Measurements from ENCODE around the gene TCERG1.
A peak's percentile ranks its signal among the peaks of the same experiment; 100 is the strongest.

Gene TCERG1

GRCh38 chr5:146475190-146475780 lies 28.2 kb downstream of the TCERG1 start:
- Mint-ChIP-seq H3K36me3 (peaks cover 43% of the 10 kb centered on the region), H3K4me3 (no peak overlapping the region), H3K27me3 (no peaks in the 10 kb centered on the region), H3K27ac (no peak overlapping the region), H3K9me3 (no peaks in the 10 kb centered on the region), H3K4me1 (no peaks in the 10 kb centered on the region)
- CTCF ChIA-PET, result interaction anchor here (1.5 kb wide), 1 partner anchor 11 kb away, joined by 4 read pairs; no protein-coding TSS in a partner anchor
- DNase-seq, result no peak

- CTCF ChIA-PET, result interaction anchor here (1.5 kb wide), 1 partner anchor 12 kb away, joined by 4 read pairs; no protein-coding TSS in a partner anchor
- H3K27ac Mint-ChIP-seq, result no peak overlapping the region
- H3K36me3 Mint-ChIP-seq, result peaks cover 42% of the 10 kb centered on the region
- no peak for DNase-seq
- H3K4me3 Mint-ChIP-seq, result no peak overlapping the region
- no peaks in the 10 kb centered on the region for H3K27me3 Mint-ChIP-seq
- H3K4me1 Mint-ChIP-seq, result no peaks in the 10 kb centered on the region
- H3K9me3 Mint-ChIP-seq, result no peaks in the 10 kb centered on the region
Measured at GRCh38 chr5:146475906-146476305, 28.8 kb downstream of the TCERG1 start.

GRCh38 chr5:146482775-146483174 lies 35.6 kb downstream of the TCERG1 start:
- CTCF ChIA-PET, result no interaction called here
- no peak for DNase-seq
- Mint-ChIP-seq H3K27me3 (no peaks in the 10 kb centered on the region), H3K36me3 (peaks cover 43% of the 10 kb centered on the region), H3K9me3 (no peaks in the 10 kb centered on the region), H3K4me1 (no peaks in the 10 kb centered on the region), H3K4me3 (no peak overlapping the region), H3K27ac (no peak overlapping the region)

GRCh38 chr5:146484714-146485391 lies 37.7 kb downstream of the TCERG1 start:
- DNase-seq, result no peak
- peak overlapping the region; percentile 1 for H3K27ac Mint-ChIP-seq
- H3K4me1 Mint-ChIP-seq, result no peaks in the 10 kb centered on the region
- H3K9me3 Mint-ChIP-seq, result no peaks in the 10 kb centered on the region
- CTCF ChIA-PET, result no interaction called here
- H3K36me3 Mint-ChIP-seq, result peaks cover 58% of the 10 kb centered on the region
- no peak overlapping the region for H3K4me3 Mint-ChIP-seq
- no peaks in the 10 kb centered on the region for H3K27me3 Mint-ChIP-seq

- Mint-ChIP-seq H3K27ac (no peak overlapping the region), H3K36me3 (peaks cover 36% of the 10 kb centered on the region), H3K4me3 (no peak overlapping the region), H3K9me3 (no peaks in the 10 kb centered on the region), H3K27me3 (no peaks in the 10 kb centered on the region), H3K4me1 (no peaks in the 10 kb centered on the region)
- CTCF ChIA-PET, result no interaction called here
- no peak for DNase-seq
Measured at GRCh38 chr5:146490089-146490843, 43.1 kb downstream of the TCERG1 start.

GRCh38 chr5:146494656-146495055 lies 47.5 kb downstream of the TCERG1 start:
- Mint-ChIP-seq H3K4me1 (no peaks in the 10 kb centered on the region), H3K27ac (no peak overlapping the region), H3K4me3 (no peak overlapping the region), H3K36me3 (peaks cover 30% of the 10 kb centered on the region), H3K27me3 (no peaks in the 10 kb centered on the region), H3K9me3 (no peaks in the 10 kb centered on the region)
- no peak for DNase-seq
- CTCF ChIA-PET, result no interaction called here

GRCh38 chr5:146499680-146500079 lies 52.5 kb downstream of the TCERG1 start:
- Mint-ChIP-seq H3K9me3 (no peaks in the 10 kb centered on the region), H3K36me3 (peaks cover 31% of the 10 kb centered on the region), H3K4me3 (no peak overlapping the region), H3K4me1 (no peaks in the 10 kb centered on the region), H3K27ac (no peak overlapping the region), H3K27me3 (no peaks in the 10 kb centered on the region)
- DNase-seq, result no peak
- CTCF ChIA-PET, result interaction anchor here (2.5 kb wide), 1 partner anchor 34 kb away, joined by 6 read pairs; no protein-coding TSS in a partner anchor

- Mint-ChIP-seq H3K36me3 (peaks cover 59% of the 10 kb centered on the region), H3K27ac (no peak overlapping the region), H3K4me1 (no peaks in the 10 kb centered on the region), H3K4me3 (no peak overlapping the region), H3K27me3 (no peaks in the 10 kb centered on the region), H3K9me3 (no peaks in the 10 kb centered on the region)
- CTCF ChIA-PET, result no interaction called here
- DNase-seq, result no peak
Measured at GRCh38 chr5:146507428-146507827, 60.3 kb downstream of the TCERG1 start.

GRCh38 chr5:146510559-146511125 lies 63.5 kb downstream of the TCERG1 start:
- Mint-ChIP-seq H3K36me3 (peaks cover 51% of the 10 kb centered on the region), H3K4me1 (no peaks in the 10 kb centered on the region), H3K9me3 (no peaks in the 10 kb centered on the region), H3K27me3 (no peaks in the 10 kb centered on the region), H3K27ac (no peak overlapping the region), H3K4me3 (no peak overlapping the region)
- CTCF ChIA-PET, result no interaction called here
- DNase-seq, result no peak

GRCh38 chr5:146513462-146513861 lies 66.3 kb downstream of the TCERG1 start:
- no peak for DNase-seq
- CTCF ChIA-PET, result no interaction called here
- Mint-ChIP-seq H3K4me3 (no peak overlapping the region), H3K9me3 (no peaks in the 10 kb centered on the region), H3K36me3 (peaks cover 30% of the 10 kb centered on the region), H3K27ac (no peak overlapping the region), H3K4me1 (no peaks in the 10 kb centered on the region), H3K27me3 (no peaks in the 10 kb centered on the region)

GRCh38 chr5:146514575-146514974 lies 67.4 kb downstream of the TCERG1 start:
- H3K27ac Mint-ChIP-seq, result no peak overlapping the region

GRCh38 chr5:146515473-146516150 lies 68.5 kb downstream of the TCERG1 start:
- H3K36me3 Mint-ChIP-seq, result peaks cover 17% of the 10 kb centered on the region
- peaks cover 4% of the 10 kb centered on the region for H3K27me3 Mint-ChIP-seq
- H3K4me3 Mint-ChIP-seq, result no peak overlapping the region
- H3K27ac Mint-ChIP-seq, result no peak overlapping the region
- CTCF ChIA-PET, result interaction anchor here (0.9 to 2.2 kb wide), 3 partner anchors 18 to 450 kb away, joined by 3 to 8 read pairs (median 5); no protein-coding TSS in a partner anchor
- no peaks in the 10 kb centered on the region for H3K9me3 Mint-ChIP-seq
- H3K4me1 Mint-ChIP-seq, result no peaks in the 10 kb centered on the region
- DNase-seq, result no peak

More at GRCh38 chr5:146514575-146514974, 67.4 kb downstream of the TCERG1 start:
- no peaks in the 10 kb centered on the region for H3K9me3 Mint-ChIP-seq
- no peaks in the 10 kb centered on the region for H3K27me3 Mint-ChIP-seq
- DNase-seq, result no peak
- H3K36me3 Mint-ChIP-seq, result peaks cover 25% of the 10 kb centered on the region
- CTCF ChIA-PET, result no interaction called here
- H3K4me1 Mint-ChIP-seq, result no peaks in the 10 kb centered on the region
- H3K4me3 Mint-ChIP-seq, result no peak overlapping the region

GRCh38 chr5:146516151-146516475 lies 69.0 kb downstream of the TCERG1 start, which contains the start of gene GPR151:
Gene GPR151, minus strand, starts transcription at chr5:146516190. Its CDS starts 77 bp downstream, at chr5:146516113.
- CTCF ChIA-PET, result interaction anchor here (0.9 to 2.2 kb wide), 3 partner anchors 17 to 450 kb away, joined by 3 to 8 read pairs (median 5); no protein-coding TSS in a partner anchor
- H3K4me3 Mint-ChIP-seq, result no peak within 1 kb of the TSS
- H3K9me3 Mint-ChIP-seq, result no peaks in the 10 kb centered on the region
- peaks cover 4% of the 10 kb centered on the region for H3K27me3 Mint-ChIP-seq
- peak within 1 kb of the TSS; percentile 53 for H3K27ac Mint-ChIP-seq
- H3K4me1 Mint-ChIP-seq, result no peaks in the 10 kb centered on the region
- H3K36me3 Mint-ChIP-seq, result peaks cover 12% of the 10 kb centered on the region
- DNase-seq, result no peak

- no peak for DNase-seq
- peaks cover 20% of the 10 kb centered on the region for H3K27me3 Mint-ChIP-seq
- CTCF ChIA-PET, result no interaction called here
- H3K36me3 Mint-ChIP-seq, result no peaks in the 10 kb centered on the region
- H3K4me1 Mint-ChIP-seq, result no peaks in the 10 kb centered on the region
- no peak overlapping the region for H3K4me3 Mint-ChIP-seq
- H3K9me3 Mint-ChIP-seq, result no peaks in the 10 kb centered on the region
- no peak overlapping the region for H3K27ac Mint-ChIP-seq
Measured at GRCh38 chr5:146519554-146519953, 72.4 kb downstream of the TCERG1 start.
